GM19452 (cell line): ENCODE results near the gene FOXL2.

Experiments
- ATAC-seq: cut with Tn5 transposase; IDR thresholded peaks from one replicate; pipeline ENCODE4 v1.9.1; 2021; ENCODE audit not compliant: unreplicated experiment

FOXL2 gene

GRCh38 chr3:138898708-138899107 is 48.2 kb downstream of the FOXL2 start:
- ATAC-seq, result no peak

DNA sequence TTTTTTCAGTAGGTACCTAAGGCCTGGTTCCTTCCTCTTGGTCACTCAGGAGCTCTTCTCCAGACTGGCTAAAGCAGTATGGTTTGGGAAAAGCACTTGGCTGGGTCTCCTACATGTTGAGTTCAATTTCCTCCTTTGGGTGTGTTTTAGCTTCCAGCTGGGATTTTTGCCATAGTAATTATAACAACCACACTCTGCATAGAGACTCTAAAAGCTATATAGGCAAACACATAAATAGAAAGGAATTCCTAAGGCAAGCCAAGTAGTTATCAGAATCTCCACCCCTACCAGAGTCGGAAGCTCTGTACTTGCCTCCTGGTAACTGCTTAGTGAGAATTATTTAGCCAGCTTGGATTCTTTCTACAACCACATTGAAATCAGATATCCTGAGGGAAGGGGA is 48.6 kb downstream of the FOXL2 start:
- ATAC-seq, result no peak
